ENCODE results near the gene ZBTB12. TPM values are rescaled to one million over a fixed set of nuclear protein-coding genes. Genes with fewer than 3 reads are reported as not detected.
"Not testable (repeated sequence)": the region's sequence is repeated elsewhere in the genome, so short reads cannot be mapped to it uniquely, and the experiment has no call there.

The ZBTB12 gene
- total and polyA plus RNA-seq, 4 donors = 2.8 to 7.3 (median 5.2) TPM

DNA sequence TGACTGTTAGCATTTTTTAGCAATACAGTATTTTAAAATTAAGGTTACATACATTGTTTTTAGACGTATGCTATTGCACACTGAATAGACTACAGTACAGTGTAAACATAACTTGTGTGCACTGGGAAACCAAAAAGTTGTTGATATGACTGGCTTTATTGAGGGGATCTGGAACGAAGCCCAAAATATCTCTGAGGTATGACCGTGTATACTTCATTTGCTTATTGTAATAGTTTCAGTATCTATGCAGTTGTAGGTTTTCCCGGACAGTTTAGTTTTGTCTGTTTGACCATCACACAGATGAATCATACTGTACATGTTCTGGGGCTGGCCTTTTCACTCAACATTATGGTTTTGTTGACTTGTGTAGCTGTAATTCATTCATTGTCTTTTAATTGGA is 6.9 kb upstream of the ZBTB12 start:
- peaks cover 0 to 3% (median 3%) of the 10 kb centered on the region in 3 donors for H3K27me3 ChIP-seq (ENCODE audit: control insufficient read depth in 3 of 3, insufficient read depth in 3 of 3, low read length in 2 of 3)
- H3K9me3 ChIP-seq (ENCODE audit: control insufficient read depth in 4 of 4, insufficient read depth in 3 of 4, low read length in 3 of 4) = no peaks in the 10 kb centered on the region
- no peak for TF ChIP-seq CTCF (IDR thresholded peaks at IDR 0.05; ENCODE audit: control extremely low read depth, extremely low read depth)
- ATAC-seq (ENCODE audit: insufficient read depth, low FRiP score) (no peak), DNase-seq (peak in 1 of 3 donors; percentile 31)
- H3K4me1 ChIP-seq (ENCODE audit: control insufficient read depth in 5 of 5, insufficient read depth in 5 of 5, low read length in 5 of 5) = peaks cover 0 to 10% (median 0%) of the 10 kb centered on the region in 5 donors
- H3K36me3 ChIP-seq (ENCODE audit: control insufficient read depth in 4 of 4, insufficient read depth in 4 of 4, low read length in 4 of 4) = no peaks in the 10 kb centered on the region
- no peak overlapping the region for H3K4me3 ChIP-seq
- 40 to 67% methylated on average over 4 of the region's 4 CpGs for WGBS, 2 donors
- no peak overlapping the region for H3K9ac ChIP-seq (ENCODE audit: insufficient read depth in 1 of 2, low read length in 2 of 2)
- no peak overlapping the region for H3K27ac ChIP-seq (ENCODE audit: low read depth in 1 of 2, low read length in 1 of 2)

DNA sequence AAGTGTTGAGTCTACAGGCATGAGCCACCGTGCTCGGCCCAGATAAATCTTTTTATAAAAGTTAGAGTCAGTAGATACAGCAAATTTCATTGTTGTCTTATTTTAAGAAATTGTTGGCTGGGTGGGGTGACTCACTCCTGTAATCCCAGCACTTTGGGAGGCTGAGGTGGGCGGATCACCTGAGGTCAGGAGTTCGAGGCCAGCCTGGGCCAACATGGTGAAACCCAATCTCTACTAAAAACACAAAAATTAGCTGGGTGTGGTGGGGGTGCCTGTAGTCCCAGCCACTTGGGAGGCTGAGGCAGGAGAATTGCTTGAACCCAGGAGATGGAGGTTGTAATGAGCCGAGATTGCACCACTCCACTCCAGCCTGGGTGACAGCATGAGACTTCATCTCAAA is 6.4 kb upstream of the ZBTB12 start:
- not testable (repeated sequence) for H3K9me3 ChIP-seq (ENCODE audit: control insufficient read depth in 4 of 4, insufficient read depth in 3 of 4, low read length in 3 of 4); H3K4me1 ChIP-seq (ENCODE audit: control insufficient read depth in 5 of 5, insufficient read depth in 5 of 5, low read length in 5 of 5); H3K27ac ChIP-seq (ENCODE audit: low read depth in 1 of 2, low read length in 1 of 2); H3K9ac ChIP-seq (ENCODE audit: insufficient read depth in 1 of 2, low read length in 2 of 2); ATAC-seq (ENCODE audit: insufficient read depth, low FRiP score); H3K4me3 ChIP-seq; DNase-seq; H3K27me3 ChIP-seq (ENCODE audit: control insufficient read depth in 3 of 3, insufficient read depth in 3 of 3, low read length in 2 of 3); H3K36me3 ChIP-seq (ENCODE audit: control insufficient read depth in 4 of 4, insufficient read depth in 4 of 4, low read length in 4 of 4)
- 87 to 93% methylated on average over 5 of the region's 5 CpGs for WGBS, 2 donors

DNA sequence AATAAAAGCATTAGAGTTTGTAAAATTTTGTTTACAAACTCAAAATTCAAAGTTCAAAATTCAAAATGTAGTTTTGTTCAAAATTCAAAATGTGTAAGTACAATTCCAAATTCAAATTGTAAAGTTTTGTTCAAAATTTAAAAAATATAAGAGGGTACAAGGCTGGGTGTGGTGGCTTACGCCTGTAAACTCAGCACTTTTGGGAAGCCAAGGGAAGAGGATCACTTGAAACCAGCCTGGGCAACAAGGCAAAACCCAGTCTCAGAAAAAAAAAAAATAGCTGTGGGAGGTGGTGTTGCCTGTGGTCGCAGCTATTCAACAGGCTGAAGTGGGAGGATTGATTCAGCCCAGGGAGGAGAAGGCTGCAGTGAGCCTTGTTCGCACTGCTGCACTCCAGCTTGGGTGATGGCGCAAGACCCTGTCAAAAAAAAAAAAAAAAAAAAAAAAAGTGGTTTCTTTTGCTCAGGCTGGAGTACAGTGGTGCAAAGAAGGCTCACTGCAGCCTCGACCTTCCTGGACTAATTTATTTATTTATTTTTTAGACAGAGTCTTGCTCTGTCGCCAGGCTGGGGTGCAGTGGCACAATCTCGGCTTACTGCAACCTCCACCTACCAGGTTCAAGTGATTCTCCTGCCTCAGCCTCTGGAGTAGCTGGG is 5.4 kb upstream of the ZBTB12 start:
- 40 to 42% methylated on average over 7 of the region's 7 CpGs for WGBS, 2 donors
- Histone ChIP-seq H3K9ac (ENCODE audit: insufficient read depth in 1 of 2, low read length in 2 of 2) (no peak overlapping the region), H3K27me3 (ENCODE audit: control insufficient read depth in 3 of 3, insufficient read depth in 3 of 3, low read length in 2 of 3) (peaks cover 0 to 3% (median 3%) of the 10 kb centered on the region in 3 donors), H3K9me3 (ENCODE audit: control insufficient read depth in 4 of 4, insufficient read depth in 3 of 4, low read length in 3 of 4) (no peaks in the 10 kb centered on the region), H3K4me3 (no peak overlapping the region), H3K36me3 (ENCODE audit: control insufficient read depth in 4 of 4, insufficient read depth in 4 of 4, low read length in 4 of 4) (no peaks in the 10 kb centered on the region), H3K4me1 (ENCODE audit: control insufficient read depth in 5 of 5, insufficient read depth in 5 of 5, low read length in 5 of 5) (peaks cover 0 to 16% (median 3%) of the 10 kb centered on the region in 5 donors), H3K27ac (ENCODE audit: low read depth in 1 of 2, low read length in 1 of 2) (no peak overlapping the region)
- DNase-seq = peak; percentile 31 to 76 (median 67)
- TF ChIP-seq CTCF (IDR thresholded peaks at IDR 0.05; ENCODE audit: control extremely low read depth, extremely low read depth) = no peak
- peak; percentile 66 for ATAC-seq (ENCODE audit: insufficient read depth, low FRiP score)

DNA sequence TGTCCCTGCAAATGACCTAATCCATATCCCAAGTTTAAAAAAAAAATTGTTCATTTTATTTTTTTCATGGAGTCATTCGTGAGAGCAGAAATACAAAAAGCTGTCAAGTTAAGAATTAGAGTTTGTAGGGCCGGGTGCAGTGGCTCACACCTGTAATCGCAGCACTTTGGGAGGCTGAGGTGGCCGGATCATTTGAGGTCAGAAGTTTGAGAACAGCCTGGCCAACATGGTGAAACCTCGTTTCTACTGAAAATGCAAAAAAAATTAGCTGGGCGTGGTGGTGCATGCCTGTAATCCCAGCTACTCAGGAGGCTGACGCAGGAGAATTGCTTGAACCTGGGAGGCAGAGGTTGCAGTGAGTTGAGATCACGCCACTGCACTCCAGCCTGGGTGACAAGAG is 4.8 kb upstream of the ZBTB12 start:
- H3K27ac ChIP-seq (ENCODE audit: low read depth in 1 of 2, low read length in 1 of 2); H3K36me3 ChIP-seq (ENCODE audit: control insufficient read depth in 4 of 4, insufficient read depth in 4 of 4, low read length in 4 of 4); H3K27me3 ChIP-seq (ENCODE audit: control insufficient read depth in 3 of 3, insufficient read depth in 3 of 3, low read length in 2 of 3); H3K9ac ChIP-seq (ENCODE audit: insufficient read depth in 1 of 2, low read length in 2 of 2); DNase-seq; H3K9me3 ChIP-seq (ENCODE audit: control insufficient read depth in 4 of 4, insufficient read depth in 3 of 4, low read length in 3 of 4); H3K4me3 ChIP-seq; ATAC-seq (ENCODE audit: insufficient read depth, low FRiP score): not testable (repeated sequence)
- peaks cover 0 to 16% (median 3%) of the 10 kb centered on the region in 5 donors for H3K4me1 ChIP-seq (ENCODE audit: control insufficient read depth in 5 of 5, insufficient read depth in 5 of 5, low read length in 5 of 5)
- WGBS, 2 donors = 81 to 91% methylated on average over 8 of the region's 8 CpGs

Measured in lung (tissue), 12 donors.